DMS153 treated with DMSO at 0.1 percent for 48 hours (cell line): Measurements from ENCODE around the gene STMP1.
"Not testable (repeated sequence)": the region's sequence is repeated elsewhere in the genome, so short reads cannot be mapped to it uniquely, and the experiment has no call there.

Experiments used
- DNase-seq: peaks from one replicate; lab custom pipeline; 2025; ENCODE audit not compliant: unreplicated experiment; lab: John Stamatoyannopoulos, UW

The STMP1 gene

DNA sequence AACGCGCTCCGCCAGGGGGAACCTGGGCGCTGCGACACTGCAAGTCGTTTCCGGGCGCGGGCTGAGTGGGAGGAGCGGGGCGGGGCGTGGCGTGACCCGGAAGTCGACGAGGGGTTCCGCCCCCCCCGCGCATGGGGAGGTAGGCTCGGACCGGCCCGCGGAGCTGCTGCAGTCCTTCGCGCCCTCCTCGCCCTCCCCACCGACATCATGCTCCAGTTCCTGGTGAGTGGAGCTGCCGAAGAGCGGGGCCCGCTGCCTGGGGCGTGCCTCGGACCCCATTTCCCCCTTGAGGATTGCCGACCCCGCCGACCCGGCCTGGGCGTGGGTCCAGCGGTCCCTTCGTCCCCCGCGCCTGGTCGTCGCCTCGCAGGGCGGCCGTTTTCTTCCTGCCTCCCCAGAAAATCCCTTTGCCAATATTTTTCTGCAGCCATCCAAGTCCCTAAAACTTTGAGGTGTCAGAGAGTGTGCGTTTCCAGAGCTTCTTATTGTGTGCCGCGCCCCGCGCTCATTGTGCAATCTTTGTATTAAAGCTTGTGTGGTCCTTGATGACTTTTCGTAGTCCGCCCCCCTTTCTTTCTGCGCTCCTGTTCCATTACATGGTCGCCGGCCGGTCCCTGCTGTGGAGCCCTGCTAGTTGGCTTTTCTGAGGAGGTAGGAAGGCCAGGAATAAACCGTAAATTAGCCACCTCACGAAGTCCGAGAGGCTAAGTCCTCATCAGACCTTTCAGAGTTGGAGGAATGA, at the start of gene STMP1:
Gene STMP1, plus strand, starts transcription at position 142 of the 742 bp plus-strand sequence.
- DNase-seq = peak; percentile 80

DNA sequence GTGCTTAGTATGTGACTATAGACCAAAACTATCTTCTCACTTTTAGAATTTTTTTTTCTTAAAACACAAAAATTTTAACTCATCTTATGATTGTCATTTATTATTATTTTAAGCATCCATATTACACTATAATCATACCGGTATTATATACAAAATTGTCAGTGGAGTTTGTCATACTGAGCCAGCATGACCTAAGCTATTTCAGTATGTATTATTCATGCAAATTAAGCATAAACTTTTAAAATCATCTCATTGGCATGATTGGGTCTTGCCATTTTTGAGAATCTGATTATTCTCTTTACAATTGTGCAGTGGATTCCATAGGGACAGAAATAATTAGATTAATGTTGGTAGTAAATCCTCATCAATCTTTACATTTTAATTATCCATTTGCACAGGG, 46.2 kb upstream of the STMP1 start:
- DNase-seq = no peak

GRCh38 chr7:135617781-135618180, 44.5 kb upstream of the STMP1 start:
- no peak for DNase-seq

DNA sequence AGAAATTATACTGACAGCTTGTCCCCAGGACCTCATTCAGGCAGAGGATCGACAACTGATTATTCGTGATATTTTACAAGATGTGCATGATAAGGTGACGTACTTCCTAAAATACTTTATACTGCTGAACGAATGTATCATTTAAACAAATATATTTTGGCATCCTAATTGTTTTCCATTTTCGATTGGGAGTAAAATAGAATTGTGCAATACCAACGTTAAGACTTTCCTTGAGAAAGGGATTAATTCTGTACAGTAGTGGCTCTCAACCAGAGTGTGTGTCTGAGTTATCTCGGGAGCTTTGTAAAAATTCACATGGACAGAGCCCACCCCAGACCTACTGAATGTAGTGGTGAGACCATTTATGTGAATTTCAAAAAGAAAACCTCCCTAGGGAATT, 43.8 kb upstream of the STMP1 start:
- no peak for DNase-seq

- DNase-seq = no peak
Observed at GRCh38 chr7:135620447-135620846, 41.9 kb upstream of the STMP1 start.

DNA sequence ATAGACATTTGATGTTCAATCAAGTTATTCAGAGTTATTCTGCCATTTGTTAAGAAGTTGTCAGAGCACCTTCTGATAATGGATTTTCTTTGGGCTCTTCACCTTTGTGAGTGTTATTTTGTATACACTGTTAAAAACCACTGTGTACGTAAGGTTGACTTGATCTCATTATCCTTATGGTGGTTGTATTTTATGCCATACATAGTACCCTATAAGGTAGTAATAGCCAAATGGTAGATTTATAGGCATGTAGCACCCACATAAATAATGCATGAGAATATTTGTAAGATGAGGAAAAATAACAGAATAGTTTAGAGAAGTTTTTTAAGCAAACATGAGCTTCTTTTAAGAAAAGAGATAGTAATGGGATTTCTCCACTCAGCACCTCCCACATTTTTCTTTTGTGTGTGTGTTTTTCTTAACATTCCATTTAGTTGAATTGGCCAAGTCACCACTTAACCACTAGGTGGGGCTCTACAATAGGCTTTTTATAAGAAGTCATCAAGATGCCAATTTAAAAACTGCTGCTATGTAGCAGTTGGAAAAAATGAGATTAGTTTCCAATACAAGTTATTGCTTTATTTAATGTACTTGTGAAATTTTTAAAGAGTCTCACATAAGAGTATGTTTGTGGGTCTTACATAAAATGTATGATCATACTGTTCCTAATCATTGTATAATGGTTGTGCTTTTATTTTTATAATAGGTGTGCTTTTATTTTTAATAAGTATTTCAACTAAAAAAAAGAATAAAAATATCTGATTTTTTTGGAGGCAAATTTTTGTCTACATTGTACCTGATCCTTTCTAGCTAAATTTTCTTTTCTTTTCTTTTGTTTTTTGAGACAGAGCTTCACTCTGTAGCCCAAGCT, 41.1 kb upstream of the STMP1 start:
- DNase-seq = peak; percentile 16

DNA sequence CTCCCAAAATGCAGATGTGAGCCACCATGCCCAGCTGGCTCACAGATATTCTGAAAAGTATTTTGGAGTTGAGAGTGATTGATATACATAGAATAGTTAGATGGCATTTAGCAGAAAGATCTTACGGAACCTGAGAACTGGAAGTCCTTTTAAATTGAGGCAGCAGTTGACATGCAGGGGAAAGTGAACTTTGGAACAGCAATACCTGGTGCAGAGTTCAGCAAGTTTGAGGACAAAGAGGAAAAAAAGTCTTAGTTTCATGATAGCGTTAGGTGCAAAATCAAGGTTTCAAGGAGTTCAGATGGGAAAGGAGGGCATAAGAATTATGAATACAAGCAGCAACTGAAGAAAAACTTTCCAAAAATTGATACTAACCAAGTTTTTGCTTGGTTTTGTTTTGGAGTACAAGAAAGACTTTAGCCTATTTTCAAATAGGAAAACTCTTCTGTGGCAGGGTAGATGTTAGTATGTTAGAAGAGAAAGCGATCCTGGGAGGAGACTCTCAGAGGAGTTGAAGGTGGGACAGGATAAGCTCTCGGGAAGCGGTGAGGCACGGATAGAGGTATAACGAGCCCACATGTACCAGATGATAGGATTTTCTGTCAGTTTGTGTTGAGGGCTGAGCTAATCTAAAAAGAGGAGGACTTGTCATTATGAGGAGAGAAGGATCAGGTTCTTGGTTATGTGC, 28.0 kb upstream of the STMP1 start:
- no peak for DNase-seq

DNA sequence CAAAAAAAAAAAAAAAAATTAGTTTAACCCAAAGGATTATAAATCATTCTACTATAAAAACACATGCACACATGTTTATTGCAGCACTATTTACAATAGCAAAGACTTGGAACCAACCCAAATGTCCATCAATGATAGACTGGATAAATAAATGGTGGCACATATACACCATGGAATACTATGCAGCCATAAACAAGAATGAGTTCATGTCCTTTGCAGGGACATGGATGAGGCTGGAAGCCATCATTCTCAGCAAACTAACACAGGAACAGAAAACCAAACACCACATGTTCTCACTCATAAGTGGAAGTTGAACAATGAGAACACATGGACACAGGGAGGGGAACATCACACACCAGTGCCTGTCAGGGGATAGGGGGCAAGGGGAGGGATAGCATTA, 22.6 kb upstream of the STMP1 start:
- DNase-seq = not testable (repeated sequence)

DNA sequence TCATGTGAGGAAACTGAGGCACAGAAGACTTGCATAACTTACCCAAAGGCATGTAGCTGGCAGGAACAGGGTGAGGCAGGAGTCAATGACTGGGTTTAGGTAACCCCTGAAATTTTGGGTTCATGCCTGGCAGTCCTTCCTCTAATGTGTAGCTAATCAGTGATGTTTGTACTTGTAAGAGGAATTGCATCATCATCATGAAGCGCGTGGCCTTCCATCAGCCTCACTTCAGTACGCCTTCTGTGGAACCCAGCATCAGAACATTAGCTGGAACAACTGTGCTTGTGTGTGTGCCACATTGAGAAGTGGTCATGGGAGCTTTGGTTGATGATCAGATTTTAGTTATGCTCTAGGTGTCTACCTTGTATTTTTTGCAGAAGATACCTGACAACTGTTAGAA, 18.2 kb upstream of the STMP1 start:
- no peak for DNase-seq

- no peak for DNase-seq
Observed at GRCh38 chr7:135644729-135645128, 17.6 kb upstream of the STMP1 start.

DNA sequence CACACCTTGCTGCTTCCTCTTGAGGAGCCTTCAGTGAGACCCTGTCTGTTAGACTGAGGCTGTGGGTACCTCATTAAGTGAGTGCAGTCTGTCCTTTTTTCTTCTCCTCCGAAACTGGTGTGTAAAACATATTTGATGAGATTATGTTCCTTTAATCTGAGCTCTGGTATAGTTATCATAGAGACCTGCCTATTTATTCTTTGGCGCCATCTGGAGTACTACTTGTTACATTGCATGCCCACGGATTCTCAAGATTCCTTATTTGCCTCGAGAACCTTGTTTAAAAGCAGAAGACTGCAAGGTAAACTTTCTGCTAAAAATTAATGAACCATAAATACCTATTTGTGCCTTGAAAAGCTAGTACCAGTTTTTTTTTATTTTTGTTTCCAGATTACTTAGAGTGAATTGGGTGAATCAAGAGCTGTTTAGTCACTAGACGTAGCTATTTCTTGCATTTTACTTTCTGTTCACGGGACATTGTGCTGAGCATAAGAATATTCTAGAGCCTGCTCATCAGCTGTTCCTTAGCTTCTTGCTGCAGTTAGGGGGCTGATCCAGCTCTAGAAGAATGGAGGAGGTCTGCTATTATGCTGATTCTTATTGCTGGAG, 16.9 kb upstream of the STMP1 start:
- DNase-seq = no peak

DNA sequence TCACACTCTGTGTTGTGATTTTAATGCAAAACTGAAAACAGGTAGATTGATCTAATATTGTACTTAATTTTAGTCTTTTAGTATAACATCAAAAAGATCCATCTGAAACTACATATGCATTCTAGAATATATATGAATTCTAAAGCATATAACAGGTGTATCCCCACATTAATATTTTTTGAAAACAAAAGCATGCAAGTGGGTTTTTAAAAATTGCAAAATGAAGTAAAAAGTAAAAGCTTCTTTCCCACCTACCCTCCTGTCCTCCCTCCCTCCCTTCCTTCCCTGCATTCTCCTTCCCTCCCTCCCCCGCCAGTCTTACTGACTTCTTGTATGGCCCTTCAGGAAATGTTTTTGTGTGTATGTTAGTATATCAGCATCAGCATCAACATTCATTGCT, 14.6 kb upstream of the STMP1 start:
- DNase-seq = no peak

DNA sequence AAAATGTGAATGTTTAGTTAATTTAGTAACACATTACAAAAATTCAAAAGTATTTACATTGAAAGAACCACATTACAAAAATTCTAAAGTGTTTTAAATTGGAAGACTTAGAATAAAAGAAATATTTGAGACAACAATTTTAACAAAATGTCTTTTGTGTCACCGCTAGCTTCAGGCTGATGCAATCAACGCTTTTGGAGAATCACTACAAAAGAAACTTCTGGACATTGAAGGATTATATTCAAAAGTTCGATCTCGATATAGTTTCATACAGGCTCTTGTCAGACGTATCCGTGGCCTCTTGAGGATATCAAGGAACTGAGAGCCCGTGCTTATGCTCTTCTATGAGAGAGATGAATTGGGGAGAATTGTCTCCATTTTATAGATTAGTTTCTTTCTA, 14.1 kb upstream of the STMP1 start:
- no peak for DNase-seq

- DNase-seq = no peak
Observed at GRCh38 chr7:135650831-135651573, 11.3 kb upstream of the STMP1 start.

DNA sequence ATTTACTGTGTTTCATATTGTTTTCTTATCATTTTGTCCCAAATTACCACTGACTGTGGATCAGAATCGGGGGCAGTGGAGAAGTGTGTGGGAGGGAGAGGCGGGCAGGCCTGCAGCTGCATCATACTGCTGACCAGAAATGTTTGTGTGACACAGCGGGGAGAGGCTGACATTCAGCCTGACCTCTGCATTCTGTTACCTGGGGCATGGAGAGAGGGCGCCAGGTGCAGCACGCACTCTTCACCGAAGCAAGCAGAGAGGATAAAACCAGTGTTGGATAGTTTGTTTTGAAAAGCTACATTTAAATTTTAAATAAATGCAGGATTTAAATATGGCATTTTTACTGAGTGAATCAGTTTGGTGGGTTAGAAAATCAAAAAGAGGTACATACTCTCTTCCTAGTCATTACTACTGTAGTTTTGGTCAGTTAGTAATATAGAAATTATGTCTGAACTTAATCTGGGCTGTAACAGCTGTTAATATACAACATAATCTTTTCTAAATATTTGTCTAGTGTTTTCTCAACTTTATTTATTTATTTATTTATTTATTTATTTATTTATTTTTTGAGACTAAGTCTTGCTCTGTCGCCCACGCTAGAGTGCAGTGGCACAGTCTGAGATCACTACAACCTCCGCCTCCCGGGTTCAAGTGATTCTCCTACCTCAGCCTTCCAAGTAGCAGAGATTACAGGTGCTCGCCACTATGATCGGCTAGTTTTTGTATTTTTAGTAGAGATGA, 8.8 kb upstream of the STMP1 start:
- DNase-seq = no peak

DNA sequence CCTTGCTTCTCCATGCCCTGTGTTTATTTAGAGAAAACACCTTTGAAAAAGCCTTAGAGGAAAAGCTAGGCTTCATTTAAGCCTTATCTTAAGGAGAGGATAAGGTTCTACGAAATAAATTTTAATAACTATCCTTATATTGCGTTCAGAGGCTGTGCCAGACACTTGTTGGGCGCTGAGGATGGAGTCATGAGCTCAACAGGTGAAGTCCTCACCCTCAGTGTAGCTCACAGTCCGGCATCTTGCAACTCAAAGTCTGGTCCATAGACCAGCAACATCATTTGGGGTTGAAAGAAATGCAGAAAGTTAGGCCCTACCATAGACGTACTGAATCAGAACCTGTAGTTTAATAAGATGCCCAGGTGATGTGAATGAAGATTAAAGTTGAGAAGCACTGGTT, 3.8 kb upstream of the STMP1 start:
- no peak for DNase-seq

GRCh38 chr7:135659159-135659846, 3.0 kb upstream of the STMP1 start:
- no peak for DNase-seq

GRCh38 chr7:135661311-135662122, 797 bp upstream of the STMP1 start:
- DNase-seq = no peak

GRCh38 chr7:135662123-135662372, 266 bp upstream of the STMP1 start:
- DNase-seq = no peak
